Activated CD4-positive, alpha-beta T cell treated with anti-CD3 and anti-CD28 coated beads for 48 hours (primary cell): ENCODE measurements around the gene TBC1D22B.

Source experiments
- DNase-seq: peaks from one replicate; pipeline ENCODE4 v3.0.0-alpha.2; 2020

TBC1D22B gene

GRCh38 chr6:37257634-37258404 is at the start of gene TBC1D22B, which contains the start of gene TMEM217:
TSS of gene TBC1D22B (plus strand) at chr6:37257772. CDS start at chr6:37257918, 146 bp downstream.
TSS of gene TMEM217 (minus strand) at chr6:37258144. CDS start at chr6:37219030, 39,114 bp downstream.
- DNase-seq: peak; percentile 98

DNA sequence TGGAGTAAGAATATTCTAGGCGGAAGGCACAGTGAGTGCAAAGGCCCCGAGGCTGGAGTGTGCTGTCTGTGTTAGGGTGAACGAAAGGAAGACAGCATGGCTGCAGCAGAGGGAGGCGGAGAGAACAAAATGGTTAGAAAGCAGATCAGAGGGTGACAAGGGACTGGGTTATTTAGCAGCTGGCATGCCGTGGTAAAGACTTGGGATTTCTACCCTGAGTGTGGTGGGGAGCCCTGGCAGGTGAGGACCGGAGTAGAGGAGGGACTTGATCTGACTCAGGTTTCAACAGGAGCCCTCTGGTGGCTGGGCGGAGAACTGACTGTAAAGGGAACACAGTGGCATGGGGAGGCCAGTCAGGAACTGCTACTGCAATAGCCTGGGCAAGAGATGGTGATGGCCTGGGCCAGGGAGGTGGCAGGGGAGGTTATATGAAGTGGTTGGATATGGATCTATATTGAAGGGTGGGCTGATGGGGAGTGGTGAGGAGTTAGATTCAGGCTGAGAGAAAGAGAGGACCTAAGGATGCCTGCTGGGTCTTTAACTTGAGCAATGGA is 49.6 kb upstream of the TBC1D22B start:
- DNase-seq: peak; percentile 95

DNA sequence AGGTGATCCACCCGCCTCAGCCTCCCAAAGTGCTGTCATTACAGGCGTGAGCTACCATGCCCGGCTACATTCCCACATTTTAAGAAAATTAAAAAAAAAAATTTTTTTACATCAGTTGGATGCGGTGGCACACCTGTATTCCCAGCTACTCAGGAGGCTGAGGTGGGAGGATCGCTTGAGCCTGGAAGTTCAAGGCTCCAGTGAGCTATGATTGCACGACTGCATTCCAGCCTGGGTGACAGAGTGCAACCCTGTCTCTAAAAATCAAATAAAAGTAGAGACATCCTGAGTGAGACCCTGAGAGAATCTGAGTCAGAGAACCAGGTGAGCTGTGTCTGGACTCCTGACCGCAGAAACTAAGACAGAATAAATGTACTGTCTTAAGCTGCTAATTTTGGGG is 48.8 kb upstream of the TBC1D22B start:
- no peak for DNase-seq

DNA sequence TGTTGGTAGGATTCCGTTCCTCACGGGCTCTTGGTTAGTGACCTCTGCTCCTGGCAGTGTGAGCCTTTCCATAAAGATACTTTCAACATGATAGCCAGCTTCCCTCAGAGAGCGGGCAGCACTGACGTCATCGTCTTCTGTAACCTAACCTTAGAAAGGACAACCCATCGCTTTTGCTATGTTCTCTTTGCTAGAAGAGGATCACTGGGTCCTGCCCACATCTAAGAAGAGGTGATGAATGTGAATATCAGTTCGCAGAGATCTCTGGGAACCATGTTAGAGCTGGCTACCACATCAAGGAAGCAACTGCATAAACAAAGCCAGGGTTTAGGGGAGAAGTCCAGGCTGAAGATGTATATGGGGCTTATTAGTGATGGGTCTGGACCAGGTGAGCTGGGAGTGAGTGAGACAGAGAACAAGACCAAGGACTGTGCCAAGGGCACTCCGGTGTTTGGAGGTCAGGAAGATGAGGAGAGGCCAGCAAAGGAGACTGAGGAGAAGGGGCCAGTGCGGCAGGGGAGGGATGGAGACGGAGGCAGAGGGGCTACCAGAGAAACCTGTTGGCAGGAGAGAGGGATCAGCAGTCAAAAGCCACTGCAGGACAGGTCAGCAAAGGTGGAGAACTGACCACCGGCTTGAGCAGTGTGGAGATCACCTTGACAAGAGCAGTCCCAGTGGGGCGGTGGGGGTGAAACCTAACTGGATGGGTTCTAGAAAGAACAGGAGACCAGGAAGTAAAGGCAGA is 47.9 kb upstream of the TBC1D22B start:
- peak; percentile 62 for DNase-seq

GRCh38 chr6:37210313-37210968 is 47.1 kb upstream of the TBC1D22B start:
- peak; percentile 85 for DNase-seq

DNA sequence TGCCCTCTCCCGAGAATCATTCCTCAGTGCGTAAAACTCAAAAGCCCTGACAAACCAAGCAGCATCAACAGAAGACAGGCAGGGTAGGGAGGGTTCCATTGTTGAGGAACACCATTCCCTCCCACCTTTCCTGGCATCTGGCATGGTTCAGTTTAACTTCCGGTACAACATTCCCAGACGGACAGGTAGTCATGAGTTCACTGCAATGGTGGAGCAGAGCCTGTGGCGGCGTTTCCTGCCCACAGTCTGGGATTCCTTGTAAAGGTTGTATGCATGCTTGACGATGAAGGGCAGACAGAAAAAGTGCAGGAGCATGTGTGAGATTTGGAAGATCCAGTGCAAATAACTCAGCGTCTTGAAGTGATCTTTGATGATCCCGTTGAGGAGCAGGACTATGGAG is 45.3 kb upstream of the TBC1D22B start:
- DNase-seq: no peak

GRCh38 chr6:37218061-37218460 is 39.5 kb upstream of the TBC1D22B start:
- DNase-seq: no peak

DNA sequence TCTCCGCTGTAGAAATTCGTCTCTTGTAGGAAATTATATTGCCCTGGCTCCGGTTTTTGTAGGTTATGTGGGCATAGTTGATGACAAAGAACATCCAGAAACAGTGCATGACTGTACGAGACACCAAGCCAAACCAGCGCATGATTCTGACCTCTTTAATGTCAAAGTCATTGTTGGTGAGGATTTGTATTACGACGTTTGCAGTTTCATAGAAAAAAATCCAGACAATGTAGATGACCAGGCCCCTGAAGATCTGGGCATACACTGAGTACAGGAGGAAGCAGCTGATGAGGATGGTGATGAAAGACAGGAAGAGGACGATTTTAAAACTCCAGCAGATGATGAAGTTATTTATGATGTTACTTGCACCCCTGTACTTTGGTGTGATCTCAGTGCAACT is 39.1 kb upstream of the TBC1D22B start:
- no peak for DNase-seq

DNA sequence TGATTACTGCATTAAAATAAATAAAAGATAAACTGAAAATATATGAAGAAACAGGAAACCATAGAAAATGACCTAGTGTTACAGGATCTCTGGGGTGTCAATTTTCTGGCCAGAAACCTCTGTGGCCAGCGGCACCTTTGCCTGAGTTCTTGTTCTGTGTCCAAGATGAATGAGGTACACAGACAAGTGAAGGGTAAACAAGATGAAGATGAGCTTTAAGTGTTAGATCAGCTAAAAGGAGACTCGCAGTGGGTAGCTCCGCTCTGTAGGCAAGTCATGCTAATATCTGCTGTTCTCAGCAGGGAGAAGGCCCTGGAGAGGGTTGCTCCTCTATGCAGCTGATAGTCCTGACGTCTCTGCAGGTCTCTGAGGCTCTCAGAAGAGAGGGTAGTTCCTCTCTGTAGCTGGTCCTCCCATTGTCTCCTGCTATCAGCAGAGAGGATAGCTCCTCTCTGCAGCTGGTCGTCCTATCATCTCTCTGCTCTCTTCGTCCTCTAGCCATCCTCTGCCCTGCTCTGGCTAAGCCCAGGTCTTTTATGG is 35.9 kb upstream of the TBC1D22B start:
- no peak for DNase-seq

GRCh38 chr6:37222125-37222967 is 35.2 kb upstream of the TBC1D22B start:
- DNase-seq: peak; percentile 85

DNA sequence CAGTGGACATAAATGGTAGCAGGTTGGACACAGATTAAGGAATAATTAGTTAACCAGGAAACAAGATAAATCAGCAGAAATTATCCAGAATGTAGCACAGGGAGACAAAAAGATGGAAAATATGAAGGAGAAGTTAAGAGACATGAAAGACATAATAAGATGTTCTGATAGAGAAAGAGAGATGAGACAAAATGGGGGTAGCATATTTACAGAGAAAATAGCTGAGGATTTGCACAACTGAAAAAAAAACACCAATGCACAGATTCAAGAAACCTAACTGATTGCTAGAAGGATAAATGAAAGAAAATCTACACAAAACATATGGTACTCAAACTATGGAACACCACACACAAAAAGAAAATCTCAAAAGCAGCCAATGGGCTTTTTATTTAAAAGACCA is 34.6 kb upstream of the TBC1D22B start:
- no peak for DNase-seq

GRCh38 chr6:37225350-37226169 is 32.0 kb upstream of the TBC1D22B start:
- DNase-seq: no peak

DNA sequence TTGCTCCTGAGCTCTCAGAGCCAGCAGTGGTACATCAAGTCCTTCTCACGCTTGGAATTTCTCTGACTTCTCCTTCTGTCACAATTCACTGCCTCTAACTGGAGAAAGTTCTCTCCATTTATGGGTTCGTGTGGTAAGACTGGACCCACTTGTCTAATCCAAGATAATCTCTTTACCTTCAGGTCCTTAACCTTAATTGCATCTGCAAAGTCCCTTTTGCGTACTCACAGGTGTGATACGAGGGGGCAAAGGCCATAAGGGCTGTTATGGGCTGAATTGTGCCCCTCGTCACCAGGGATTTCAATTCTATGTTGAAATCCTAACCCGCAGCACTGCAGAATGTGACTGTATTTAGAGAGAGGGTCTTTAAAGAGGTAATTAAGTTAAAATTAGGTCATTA is 27.5 kb upstream of the TBC1D22B start:
- DNase-seq: no peak

GRCh38 chr6:37232430-37233017 is 25.0 kb upstream of the TBC1D22B start:
- no peak for DNase-seq

DNA sequence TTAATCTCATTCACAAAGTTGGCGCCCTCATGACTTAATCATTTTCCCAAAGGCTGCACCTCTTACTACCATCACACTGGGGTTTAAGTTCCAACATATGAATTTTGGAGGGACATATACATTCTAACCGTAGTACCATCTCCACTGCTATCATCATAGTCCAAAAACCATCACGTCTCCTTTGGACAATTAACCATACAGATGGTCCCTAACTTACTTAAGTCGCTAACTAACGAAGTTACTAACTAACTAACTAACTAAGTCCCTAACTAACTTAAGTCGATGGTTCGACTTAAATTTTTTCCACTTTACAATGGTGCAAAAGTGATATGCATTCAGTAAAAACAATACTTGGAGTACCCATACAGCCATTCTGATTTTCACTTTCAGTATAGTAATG is 24.0 kb upstream of the TBC1D22B start:
- DNase-seq: no peak

DNA sequence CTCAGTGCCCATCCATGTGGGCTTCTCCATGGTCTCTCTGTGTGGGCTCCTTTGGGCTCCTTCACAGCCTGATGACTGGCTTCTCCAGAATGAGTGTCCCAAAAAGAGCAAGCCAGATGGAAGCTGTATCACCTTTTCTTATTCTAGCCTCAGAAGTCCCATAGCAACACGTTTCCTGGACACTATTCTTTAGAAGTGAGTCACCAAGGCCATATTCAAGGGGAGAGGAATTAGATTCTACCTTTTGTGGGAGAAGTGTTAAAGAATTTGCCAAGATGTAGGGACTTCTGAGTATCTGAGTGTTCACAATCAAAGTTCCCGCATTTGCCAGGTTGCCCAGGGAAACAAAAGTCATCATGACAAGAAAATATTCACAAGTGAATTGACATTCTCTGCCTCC is 20.7 kb upstream of the TBC1D22B start:
- DNase-seq: no peak

DNA sequence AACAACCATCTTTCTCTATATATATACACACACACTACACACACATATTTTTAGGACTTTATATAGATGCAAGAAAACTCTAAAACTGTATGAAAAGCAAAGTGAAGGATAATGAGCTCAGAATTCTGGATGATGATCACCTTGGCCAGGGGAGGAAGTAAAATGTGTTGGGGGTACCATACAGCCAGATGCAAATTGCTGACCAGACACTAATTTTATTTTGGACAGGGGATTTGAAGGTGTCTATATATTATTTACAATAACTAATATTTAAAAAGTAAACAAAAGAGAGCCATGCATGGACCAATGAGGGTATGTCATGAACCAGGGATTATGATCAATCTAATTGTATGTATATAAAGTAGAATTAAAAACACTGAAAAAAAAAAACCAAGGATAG is 19.8 kb upstream of the TBC1D22B start:
- no peak for DNase-seq

DNA sequence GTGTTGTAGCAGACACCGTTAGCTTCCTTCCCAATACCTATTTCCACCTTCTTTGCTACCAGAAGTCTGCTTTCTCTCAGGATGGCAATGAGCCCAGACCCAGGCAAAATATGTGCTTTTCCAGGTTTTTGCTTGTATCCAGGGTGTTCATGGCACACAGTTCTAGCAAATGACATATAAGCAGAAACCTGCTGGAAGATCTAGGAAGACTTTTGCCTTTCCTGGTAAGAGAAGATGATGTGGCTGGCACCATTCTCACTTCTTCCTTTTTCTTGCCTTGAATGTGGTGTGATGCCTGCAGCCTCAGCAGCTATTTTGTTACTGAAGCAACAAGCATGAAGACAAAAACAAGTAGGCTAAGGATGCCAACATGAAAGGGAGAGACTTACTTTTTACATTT is 19.2 kb upstream of the TBC1D22B start:
- DNase-seq: no peak

- no peak for DNase-seq
Measured at GRCh38 chr6:37239526-37239925, 18.0 kb upstream of the TBC1D22B start.

- DNase-seq: peak; percentile 90
Measured at GRCh38 chr6:37239950-37240713, 17.4 kb upstream of the TBC1D22B start.
